ENCODE data around the gene TIGD3.

DNA sequence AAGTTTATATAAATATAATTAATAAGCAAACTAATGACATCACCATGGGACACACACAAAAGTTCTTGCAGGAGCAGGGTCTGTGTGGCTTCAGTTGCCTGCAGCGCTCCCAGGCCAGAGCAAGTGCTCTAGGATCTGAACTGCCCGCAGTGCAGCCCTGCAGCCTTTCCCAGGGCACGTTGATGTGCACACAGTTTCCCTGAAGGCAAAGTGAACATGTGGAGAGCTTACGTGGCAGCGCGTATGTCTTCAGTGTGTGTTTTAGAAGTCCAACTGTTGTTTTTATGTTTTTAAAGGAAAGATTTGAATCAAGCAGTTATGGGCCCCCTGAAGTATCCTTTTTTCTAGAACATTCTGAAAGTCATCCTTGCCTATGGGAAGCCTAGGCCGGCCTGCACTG lies 1.2 kb upstream of the TIGD3 start:
- TF ChIP-seq CTCF (IDR thresholded peaks at IDR 0.05): no peak
- no peak for TF ChIP-seq POLR2A (IDR thresholded peaks at IDR 0.05)
